K562 (cell line): ENCODE results near the gene LAMA2. TPM values are rescaled to one million over a fixed set of nuclear protein-coding genes. Genes with fewer than 3 reads are reported as not detected.

Experiments
- ATAC-seq: fragments of 200-7000 bp; cut with Tn5 transposase; 3 replicates; pipeline ENCODE4 v1.9.1; 2020; ENCODE audit warnings: moderate library complexity
- BruUV-seq: library from RNA; stranded (reverse); fragments of 400-500 nt; replicated peaks from 2 replicates; lab custom pipeline; 2021; lab: Mats Ljungman, UMichigan
- CTCF ChIA-PET: fragments of 300-600 bp; formaldehyde crosslinking; extraction: SDS; loops from one replicate; lab custom pipeline; 2021; ENCODE audit warnings: low intra/inter-chr PET ratio; lab: Yijun Ruan, JAX
- POLR2A ChIA-PET: fragments of 300-600, 350-650 bp; sonication (Branson Sonifier 250); formaldehyde crosslinking; extraction: SDS; loops from one replicate; lab custom pipeline; 2021; ENCODE audit warnings: antibody characterized with exemption, inconsistent platforms; lab: Yijun Ruan, JAX
- DNase-seq, 4 experiments: peaks; one replicate each; pipeline versions ENCODE4 v3.0.0 to v3.0.0-alpha.2; 2011 to 2018; ENCODE audit warnings: low spot score in 3 of 4, mixed read lengths in 3 of 4; ENCODE audit errors: extremely low read depth in 1 of 4
- FAIRE-seq: peaks from 2 replicates; lab custom pipeline; 2011; peaks lifted over from hg19 to GRCh38; lab: Jason Lieb, UNC
- H2AFZ ChIP-seq: 2 replicates; pipeline ENCODE4 v1.6.0; 2011; ENCODE audit warnings: low read depth, low read length, control low read depth, inconsistent platforms
- H3K27ac ChIP-seq: fragments of 200-600 bp; 3 replicates; pipeline ENCODE4 v1.8.0; 2011; ENCODE audit warnings: low read depth, mild to moderate bottlenecking, control low read depth, inconsistent platforms, low read length, moderate library complexity, mixed read lengths; ENCODE audit errors: extremely low read depth
- H3K27me3 ChIP-seq, 2 experiments: fragments of 300-600 bp in 1 of 2; 2 replicates in 1 of 2; 3 replicates in 1 of 2; pipeline versions ENCODE4 v1.6.0 to v1.8.0; 2011; ENCODE audit warnings: inconsistent platforms in 2 of 2, low read length in 2 of 2, mild to moderate bottlenecking in 1 of 2, mixed read lengths in 1 of 2, moderate library complexity in 1 of 2; ENCODE audit not compliant: control insufficient read depth in 2 of 2, insufficient read depth in 2 of 2
- H3K36me3 ChIP-seq: fragments of 300-600 bp; 3 replicates; pipeline ENCODE4 v1.8.0; 2011; ENCODE audit warnings: mild to moderate bottlenecking, low read length, inconsistent platforms; ENCODE audit not compliant: control insufficient read depth, insufficient read depth
- H3K4me1 ChIP-seq, 2 experiments: fragments of 200-600 bp in 1 of 2; replicated peaks in 1 of 2; 2 replicates in 1 of 2; 3 replicates in 1 of 2; pipeline versions ENCODE4 v1.5.1 to v1.8.0; 2011; ENCODE audit warnings: inconsistent platforms in 2 of 2, low read length in 2 of 2, mild to moderate bottlenecking in 1 of 2, mixed read lengths in 1 of 2, moderate library complexity in 1 of 2; ENCODE audit not compliant: control insufficient read depth in 2 of 2, insufficient read depth in 2 of 2
- H3K4me2 ChIP-seq: 2 replicates; pipeline ENCODE4 v1.6.1; 2011; ENCODE audit warnings: low read length, control low read depth, inconsistent platforms, mixed read lengths; ENCODE audit not compliant: insufficient read depth
- H3K4me3 ChIP-seq: fragments of 200-600 bp; sonication (generic), shearing (Covaris generic); 2 replicates; pipeline ENCODE4 v1.5.1; 2016; ENCODE audit warnings: control low read depth, inconsistent platforms
- H3K79me2 ChIP-seq: fragments of 200-600 bp; 3 replicates; pipeline ENCODE4 v1.8.0; 2011; ENCODE audit warnings: low read length, inconsistent platforms; ENCODE audit not compliant: control insufficient read depth, insufficient read depth
- H3K9ac ChIP-seq, 2 experiments: 2 replicates each; pipeline versions ENCODE4 v1.6.0 to v1.6.1; 2011; ENCODE audit warnings: low read depth in 2 of 2, low read length in 2 of 2, control low read depth in 1 of 2, inconsistent platforms in 1 of 2, mild to moderate bottlenecking in 1 of 2, mixed read lengths in 1 of 2; ENCODE audit not compliant: insufficient read depth in 1 of 2
- H3K9me1 ChIP-seq: one replicate; pipeline ENCODE4 v1.6.0; 2011; ENCODE audit warnings: inconsistent platforms, mild to moderate bottlenecking, low read length, moderate library complexity; ENCODE audit not compliant: control insufficient read depth, insufficient read depth
- H3K9me3 ChIP-seq: replicated peaks from 2 replicates; pipeline ENCODE4 v1.5.1; 2011; ENCODE audit warnings: low read depth, low read length, inconsistent platforms; ENCODE audit not compliant: control insufficient read depth, insufficient read depth
- H4K20me1 ChIP-seq: replicated peaks from 2 replicates; pipeline ENCODE4 v1.6.1; 2011; ENCODE audit warnings: low read length, inconsistent platforms, mixed read lengths; ENCODE audit not compliant: control insufficient read depth, insufficient read depth
- BACH1 ChIP-seq: fragments of 200-800 bp; sonication (Bioruptor generic); IDR thresholded peaks from 2 replicates; pipeline ENCODE4 v1.6.1; 2016; ENCODE audit warnings: missing genetic modification characterization, missing compliant biosample characterization
- SMARCA5 ChIP-seq: fragments of 450-650 bp; IDR thresholded peaks from 2 replicates; pipeline ENCODE4 v1.6.1; 2016
- TEAD4 ChIP-seq, 2 experiments: sonication (generic) in 1 of 2; formaldehyde crosslinking in 1 of 2; IDR thresholded peaks; 2 replicates each; pipeline versions ENCODE4 v1.6.1 to v1.8.0; 2012 to 2022; ENCODE audit warnings: borderline replicate concordance in 1 of 2, inconsistent platforms in 1 of 2, low read length in 1 of 2, mild to moderate bottlenecking in 1 of 2, missing genetic modification reagents in 1 of 2
- UBTF ChIP-seq, 2 experiments: IDR thresholded peaks; 2 replicates each; pipeline ENCODE4 v1.6.1; 2012; ENCODE audit warnings: improper control_type of control experiment in 2 of 2, low read depth in 2 of 2, low read length in 2 of 2, borderline replicate concordance in 1 of 2
- ZNF639 ChIP-seq, 2 experiments: fragments of 200-800 bp in 1 of 2; sonication (Bioruptor generic) in 1 of 2; sonication (generic) in 1 of 2; formaldehyde crosslinking in 1 of 2; IDR thresholded peaks in 1 of 2; conservative IDR thresholded peaks in 1 of 2; 2 replicates each; pipeline versions ENCODE4 v1.5.0 to v1.6.1; 2016 to 2020; ENCODE audit warnings: missing compliant biosample characterization in 1 of 2, missing genetic modification characterization in 1 of 2, missing genetic modification reagents in 1 of 2
- WGBS: fragments of 100-300 bp; shearing (Covaris generic); methylation state at CpG from one replicate; pipeline ENCODE4 v1.1.6; 2016; ENCODE audit warnings: low coverage, mixed read lengths; ENCODE audit not compliant: insufficient coverage; ENCODE audit errors: missing lambda C conversion rate; 5-methylcytosine and 5-hydroxymethylcytosine counted together
- in situ Hi-C: fragments of 300-500 bp; cut with MboI; formaldehyde crosslinking; loops from 4 replicates; pipeline ENCODE4 v1.15.0; 2018; ENCODE audit warnings: inconsistent platforms, mixed read lengths
- intact Hi-C: fragments of 100-400 bp; cut with micrococcal nuclease; formaldehyde crosslinking; loops from 2 replicates; pipeline ENCODE4 v1.14.2; 2022
- polyA plus RNA-seq, 8 experiments: library from polyadenylated mRNA; depleted of rRNA in 4 of 8; stranded (reverse) in 5 of 8; unstranded in 3 of 8; fragments of >200 nt; fragmentation: Nextera tagmentation in 2 of 8; fragmentation: Illumina TruSeq in 1 of 8; extraction: Ambion mirVana in 2 of 8; extraction: Trizol in 1 of 8; gene quantifications; 2 replicates each; pipeline versions ENCODE4 v1.2.1 to v1.2.3, GENCODE V29; 2011 to 2014; ENCODE audit warnings: inconsistent platforms in 1 of 8, missing spikeins in 1 of 8
- total RNA-seq, 7 experiments: library from RNA; depleted of rRNA in 6 of 7; stranded (reverse); fragments of >200 nt in 6 of 7; fragmentation: Illumina TruSeq in 2 of 7; extraction: Trizol in 2 of 7; gene quantifications; 2 replicates each; pipeline versions ENCODE4 v1.2.1 to v1.2.3, GENCODE V29; 2011 to 2021; ENCODE audit warnings: low replicate concordance in 1 of 7

The LAMA2 gene
- total and polyA plus RNA-seq, 9 of the 15 experiments (the other 6 are each of a cell fraction or from before 2014, with no cell fraction given): 0.04 to 1.5 (median 0.36) TPM

GRCh38 chr6:129344379-129344778 is 461.4 kb downstream of the LAMA2 start (continued):
- TF ChIP-seq SMARCA5 (no peak), TEAD4 (IDR thresholded peaks at IDR 0.05; ENCODE audit: low read length) (no peak), TEAD4 (CRISPR knock-in tag; IDR thresholded peaks at IDR 0.05; ENCODE audit: borderline replicate concordance) (no peak), UBTF (IDR thresholded peaks at IDR 0.05; ENCODE audit: borderline replicate concordance in 1 of 2, low read depth in 2 of 2, low read length in 2 of 2) (no peak), ZNF639 (CRISPR knock-in tag; conservative IDR thresholded peaks at IDR 0.05 in 1 of 2, IDR thresholded peaks at IDR 0.05 in 1 of 2) (no peak)

- H3K36me3 ChIP-seq: no peaks in the 10 kb centered on the region
- no peaks in the 10 kb centered on the region for H4K20me1 ChIP-seq
- 0% methylated on average over 2 of the region's 2 CpGs for WGBS
- H3K9me3 ChIP-seq: no peaks in the 10 kb centered on the region
- no peak overlapping the region for H3K9ac ChIP-seq
- DNase-seq: no peak
- no peaks in the 10 kb centered on the region for H3K27me3 ChIP-seq
- in situ Hi-C loops: no loop called here
- H3K79me2 ChIP-seq: no peaks in the 10 kb centered on the region
- H3K27ac ChIP-seq: no peak overlapping the region
- no peaks in the 10 kb centered on the region for H3K4me1 ChIP-seq
- no peak overlapping the region for H3K4me3 ChIP-seq
- H2AFZ ChIP-seq: no peak overlapping the region
- no TSS peak for BruUV-seq
- ChIA-PET CTCF (no interaction called here), POLR2A (no interaction called here)
- intact Hi-C loops: no loop called here
- no peaks in the 10 kb centered on the region for H3K9me1 ChIP-seq
- H3K4me2 ChIP-seq: no peak overlapping the region
- FAIRE-seq: no peak
- ATAC-seq: no peak
- no peak for TF ChIP-seq BACH1 (tag)
Observed at GRCh38 chr6:129345890-129346289, 463.0 kb downstream of the LAMA2 start.
